Gastroesophageal sphincter (tissue), 4 donors: Measurements from ENCODE around the gene LRP1-AS. TPM values are rescaled to one million over a fixed set of nuclear protein-coding genes. Genes with fewer than 3 reads are reported as not detected.

Experiments
- ATAC-seq: fragments of 150-250 bp; one replicate; pipeline ENCODE4 v1.9.1; 2016; ENCODE audit warnings: mild to moderate bottlenecking, moderate library complexity
- H3K27ac ChIP-seq, 4 donors: fragments of 200-600 bp; sonication (generic) in 3 of 4; 1 replicate in 3 of 4; 2 replicates in 1 of 4; pipeline ENCODE4 v1.5.1; 2016 to 2019
- H3K27me3 ChIP-seq: fragments of 200-600 bp; sonication (generic); one replicate; pipeline ENCODE4 v1.5.1; 2019
- H3K36me3 ChIP-seq, 2 donors: fragments of 200-600 bp; sonication (generic); one replicate each; pipeline ENCODE4 v1.5.1; 2019; ENCODE audit warnings: control low read depth in 1 of 2
- H3K4me1 ChIP-seq, 3 donors: fragments of 200-600 bp; sonication (generic); 1 replicate in 2 of 3; 2 replicates in 1 of 3; pipeline ENCODE4 v1.5.1; 2016 to 2019; ENCODE audit warnings: control low read depth in 2 of 3
- H3K4me3 ChIP-seq, 2 donors: fragments of 200-600 bp; sonication (generic); one replicate each; pipeline ENCODE4 v1.5.1; 2019; ENCODE audit warnings: mild to moderate bottlenecking in 1 of 2, moderate library complexity in 1 of 2
- H3K9me3 ChIP-seq, 3 donors: fragments of 200-600 bp; sonication (generic); one replicate each; pipeline ENCODE4 v1.5.1; 2017 to 2019; ENCODE audit warnings: control low read depth in 2 of 3
- CTCF ChIP-seq, 4 experiments: fragments of 200-600 bp in 2 of 4; fragments of 450-650 bp in 2 of 4; sonication (generic) in 1 of 4; IDR thresholded peaks; one replicate each; pipeline ENCODE4 v1.5.1; 2017 to 2019; ENCODE audit warnings: antibody characterized with exemption in 4 of 4, mild to moderate bottlenecking in 2 of 4, moderate library complexity in 2 of 4
- EP300 ChIP-seq: sonication (generic); formaldehyde crosslinking; IDR thresholded peaks from one replicate; pipeline ENCODE4 v1.6.1; 2017; ENCODE audit warnings: antibody characterized with exemption, mild to moderate bottlenecking
- POLR2A ChIP-seq, 2 donors: fragments of 450-650 bp; IDR thresholded peaks; one replicate each; pipeline ENCODE4 v1.6.1; 2017; ENCODE audit warnings: antibody characterized with exemption in 2 of 2, mild to moderate bottlenecking in 2 of 2, moderate library complexity in 1 of 2
- POLR2AphosphoS5 ChIP-seq: sonication (generic); formaldehyde crosslinking; IDR thresholded peaks from one replicate; pipeline ENCODE4 v1.6.1; 2017; ENCODE audit warnings: antibody characterized with exemption
- WGBS, 2 donors: methylation state at CpG; one replicate each; pipeline ENCODE4 v1.1.5; 2018; ENCODE audit warnings: low coverage in 1 of 2; 5-methylcytosine and 5-hydroxymethylcytosine counted together
- total RNA-seq, 4 donors: library from RNA; depleted of rRNA; stranded (reverse); fragments of >200 nt; gene quantifications; one replicate each; pipeline ENCODE4 v1.1.0, GENCODE V29; 2016

LRP1-AS gene
- total RNA-seq, 4 donors from 2014 or later, result not detected

GRCh38 chr12:57138526-57139272 is 8.7 kb downstream of the LRP1-AS start:
- Histone ChIP-seq H3K4me3 (no peak overlapping the region), H3K36me3 (peaks cover 0 to 56% of the 10 kb centered on the region in 2 donors), H3K9me3 (no peaks in the 10 kb centered on the region), H3K4me1 (peaks cover 0 to 98% (median 31%) of the 10 kb centered on the region in 3 donors), H3K27me3 (no peaks in the 10 kb centered on the region), H3K27ac (peak overlapping the region in 3 of 4 donors; percentile 85 to 99 (median 98))
- peak; percentile 82 for ATAC-seq
- no peak for TF ChIP-seq CTCF (IDR thresholded peaks at IDR 0.05)
- peak; percentile 30 for TF ChIP-seq POLR2AphosphoS5
- 53 to 76% methylated on average over 3 to 7 of the region's 13 CpGs for WGBS, 2 donors

GRCh38 chr12:57135527-57136326 is 11.7 kb downstream of the LRP1-AS start:
- peak; percentile 44 for ATAC-seq
- Histone ChIP-seq H3K9me3 (no peaks in the 10 kb centered on the region), H3K4me3 (peak overlapping the region in 1 of 2 donors; percentile 33), H3K27me3 (no peaks in the 10 kb centered on the region), H3K27ac (peak overlapping the region in 3 of 4 donors; percentile 85 to 99 (median 98)), H3K36me3 (peaks cover 0 to 26% of the 10 kb centered on the region in 2 donors), H3K4me1 (peaks cover 0 to 98% (median 33%) of the 10 kb centered on the region in 3 donors)
- TF ChIP-seq POLR2A (IDR thresholded peaks at IDR 0.05), result no peak
- TF ChIP-seq POLR2AphosphoS5, result peak; percentile 24
- no peak for TF ChIP-seq CTCF (IDR thresholded peaks at IDR 0.05)
- TF ChIP-seq EP300, result no peak
- WGBS, 2 donors, result 14 to 21% methylated on average over 4 to 8 of the region's 18 CpGs

GRCh38 chr12:57134949-57135348 is 12.5 kb downstream of the LRP1-AS start:
- Histone ChIP-seq H3K36me3 (peaks cover 0 to 19% of the 10 kb centered on the region in 2 donors), H3K27me3 (no peaks in the 10 kb centered on the region), H3K27ac (peak overlapping the region; percentile 14 to 99 (median 92)), H3K4me3 (no peak overlapping the region), H3K9me3 (no peaks in the 10 kb centered on the region), H3K4me1 (peaks cover 0 to 99% (median 33%) of the 10 kb centered on the region in 3 donors)
- TF ChIP-seq POLR2AphosphoS5 (no peak), POLR2A (IDR thresholded peaks at IDR 0.05) (no peak), EP300 (no peak), CTCF (IDR thresholded peaks at IDR 0.05) (no peak)
- WGBS, 2 donors, result 46 to 77% methylated on average over 3 to 4 of the region's 9 CpGs
- ATAC-seq, result no peak

DNA sequence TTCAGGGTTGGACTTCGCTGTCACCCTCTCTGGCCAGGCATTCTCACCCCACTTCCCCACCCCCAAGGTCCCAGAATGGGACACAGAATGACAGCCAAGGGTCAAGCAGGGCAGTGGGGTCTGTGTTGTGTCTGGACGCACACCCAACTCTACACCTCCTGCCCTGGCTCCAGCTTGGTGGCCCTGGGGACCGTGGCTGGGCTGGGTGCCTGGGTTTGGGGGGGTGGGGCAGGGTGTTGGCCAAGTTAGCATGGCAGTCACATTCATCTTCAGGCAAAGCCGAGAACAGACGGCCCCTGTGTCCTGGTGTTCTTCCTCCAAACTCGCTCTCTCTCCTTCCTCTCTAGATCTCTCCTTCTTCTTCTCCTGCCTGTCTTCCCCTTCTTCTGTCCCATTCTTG is 13.5 kb downstream of the LRP1-AS start:
- ATAC-seq, result no peak
- Histone ChIP-seq H3K4me3 (peak overlapping the region in 1 of 2 donors; percentile 88), H3K27ac (peak overlapping the region; percentile 5 to 100 (median 98)), H3K36me3 (peaks cover 0 to 8% of the 10 kb centered on the region in 2 donors), H3K9me3 (no peaks in the 10 kb centered on the region), H3K27me3 (no peaks in the 10 kb centered on the region), H3K4me1 (peaks cover 0 to 99% (median 27%) of the 10 kb centered on the region in 3 donors)
- WGBS, 2 donors, result 18 to 42% methylated on average over 3 to 4 of the region's 6 CpGs
- TF ChIP-seq EP300, result no peak

- Histone ChIP-seq H3K27me3 (no peaks in the 10 kb centered on the region), H3K4me1 (peaks cover 0 to 95% (median 25%) of the 10 kb centered on the region in 3 donors), H3K9me3 (no peaks in the 10 kb centered on the region), H3K27ac (peak overlapping the region; percentile 10 to 100 (median 98)), H3K4me3 (peak overlapping the region in 1 of 2 donors; percentile 88), H3K36me3 (no peaks in the 10 kb centered on the region)
- no peak for ATAC-seq
- WGBS, 2 donors, result 23 to 72% methylated on average over 2 to 3 of the region's 4 CpGs
- TF ChIP-seq POLR2AphosphoS5, result no peak
- TF ChIP-seq POLR2A (IDR thresholded peaks at IDR 0.05), result no peak
- TF ChIP-seq CTCF (IDR thresholded peaks at IDR 0.05), result no peak
- no peak for TF ChIP-seq EP300
These were observed 14.3 kb downstream of the LRP1-AS start for GRCh38 chr12:57133013-57133569.
